ENCODE results near the gene ASPRV1. TPM values are rescaled to one million over a fixed set of nuclear protein-coding genes. Genes with fewer than 3 reads are reported as not detected.

Gene ASPRV1
- total RNA-seq, 1 donor from 2014 or later: 0.78 TPM

DNA sequence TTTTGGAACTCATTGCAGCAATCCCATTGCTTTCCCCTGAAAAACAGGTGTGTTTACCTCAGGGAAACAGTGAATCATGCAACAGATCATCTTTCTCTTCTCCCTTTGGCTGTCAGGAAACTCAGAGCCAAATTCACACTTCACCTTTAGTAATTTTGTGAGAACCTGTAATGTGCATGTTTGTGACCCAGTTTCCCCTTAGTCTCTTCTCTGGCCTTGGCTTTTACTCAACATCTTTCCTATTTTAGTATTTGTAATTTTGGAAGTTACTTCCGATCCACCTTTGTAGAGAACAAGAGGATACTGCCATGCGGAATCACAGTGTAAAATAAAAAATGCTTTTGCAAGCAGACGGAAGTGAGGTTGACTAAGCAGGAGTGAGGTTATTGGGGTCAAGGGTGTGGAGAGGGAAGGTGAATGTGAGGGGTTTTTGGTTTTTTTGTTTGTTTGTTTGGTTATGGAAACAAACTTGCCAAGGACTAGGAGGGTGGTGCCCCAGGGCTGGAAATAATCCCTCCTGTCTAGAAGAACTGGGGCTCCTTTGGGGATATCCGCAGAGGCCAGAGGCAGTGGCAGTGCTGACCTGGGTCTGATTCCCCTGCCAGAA is 14.0 kb downstream of the ASPRV1 start:
- intact Hi-C loops (cut with DNase I): no loop called here
- no peak for DNase-seq

DNA sequence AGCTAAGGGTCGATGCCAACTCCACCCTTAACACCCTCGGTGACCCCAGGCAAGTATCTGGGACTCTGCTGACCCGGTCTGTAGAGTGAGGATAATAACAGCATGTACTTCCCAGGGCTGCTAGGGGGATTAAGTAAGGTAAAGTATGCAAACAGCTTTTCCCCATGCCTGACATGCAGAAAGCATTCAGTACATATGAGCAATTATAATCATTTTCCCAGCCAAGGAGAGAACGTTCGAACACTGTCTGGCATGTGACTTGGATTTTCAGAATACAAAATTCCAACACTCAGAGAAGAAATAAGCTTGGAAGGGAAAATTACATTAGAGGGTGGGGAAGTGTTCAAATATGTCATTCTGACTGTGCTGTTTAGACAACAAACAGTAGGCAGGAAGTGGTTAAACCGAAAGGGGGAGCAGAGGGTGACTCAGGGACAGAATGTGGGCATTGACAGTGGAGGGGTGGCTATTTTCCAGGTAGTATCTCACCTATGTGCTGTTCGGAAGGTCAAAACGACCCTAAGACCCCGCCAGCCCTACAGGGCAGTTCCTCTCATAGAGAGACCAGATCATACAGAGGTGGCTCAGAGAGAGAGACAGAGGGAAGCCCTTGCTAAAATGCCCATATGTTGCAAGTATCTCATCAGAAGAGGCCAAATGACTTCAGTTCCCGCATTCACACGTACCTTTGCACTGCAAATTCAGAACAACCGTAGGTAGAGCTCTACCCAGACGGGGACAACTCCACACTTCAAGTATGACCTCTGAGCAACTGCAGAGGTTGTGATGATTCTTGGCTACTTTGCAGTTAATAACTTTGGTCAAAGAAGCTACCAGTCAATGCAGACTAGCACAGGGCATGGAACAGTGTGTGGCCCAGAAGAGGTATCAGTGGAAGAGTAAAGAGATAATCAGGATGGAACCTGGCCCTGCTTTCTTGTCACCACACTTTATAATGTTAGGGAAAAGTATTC is 14.8 kb downstream of the ASPRV1 start:
- ATAC-seq (ENCODE audit: poor library complexity) (peak; percentile 43), DNase-seq (no peak)
- intact Hi-C loops (cut with DNase I): no loop called here

More for the DNA sequence above, 14.0 kb downstream of the ASPRV1 start:
- no peak for ATAC-seq (ENCODE audit: poor library complexity)

DNA sequence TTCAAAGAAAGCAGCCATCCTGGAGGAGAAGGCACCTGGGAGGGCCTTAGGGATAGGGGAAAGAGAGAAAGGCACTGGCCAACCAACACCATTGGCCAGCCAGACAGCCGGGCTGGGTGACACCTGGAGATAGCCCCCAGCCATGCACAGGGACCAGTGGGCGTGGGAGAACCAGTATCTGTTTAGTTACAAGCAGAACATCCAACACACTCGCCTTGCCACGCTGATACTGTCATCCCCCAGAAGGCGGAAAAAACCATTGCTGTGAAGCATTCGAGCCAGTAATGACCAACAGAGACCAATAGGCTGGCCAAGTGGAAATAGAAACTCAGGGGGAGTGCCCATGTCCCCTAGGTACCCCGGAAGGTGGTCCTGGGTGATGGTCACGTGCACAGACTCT is 15.5 kb downstream of the ASPRV1 start:
- ATAC-seq (ENCODE audit: poor library complexity): no peak

DNA sequence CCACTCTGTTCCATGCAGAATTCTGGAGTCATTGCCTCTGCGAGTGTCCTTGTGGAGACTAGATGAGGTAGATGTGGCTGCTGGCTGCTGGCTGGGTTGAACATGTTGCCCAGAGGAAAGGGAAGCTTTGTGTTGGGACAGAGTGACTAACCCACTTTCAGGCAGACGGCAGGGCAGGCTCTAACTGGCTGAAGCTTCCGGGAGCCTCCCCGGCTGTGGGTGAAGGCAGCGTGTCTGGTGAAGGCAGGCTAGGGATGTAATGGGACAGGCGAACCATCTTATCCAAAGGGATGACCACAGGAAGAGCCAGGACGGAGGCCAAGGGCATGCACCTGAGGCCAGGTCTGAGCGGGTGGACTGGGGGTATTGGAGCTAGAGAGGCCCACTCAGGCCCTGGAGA is 16.0 kb downstream of the ASPRV1 start:
- peak; percentile 45 for ATAC-seq (ENCODE audit: poor library complexity)
- no peak for DNase-seq
- intact Hi-C loops (cut with DNase I): no loop called here

More for the DNA sequence above, 15.5 kb downstream of the ASPRV1 start:
- DNase-seq: no peak
- intact Hi-C loops (cut with DNase I): no loop called here

DNA sequence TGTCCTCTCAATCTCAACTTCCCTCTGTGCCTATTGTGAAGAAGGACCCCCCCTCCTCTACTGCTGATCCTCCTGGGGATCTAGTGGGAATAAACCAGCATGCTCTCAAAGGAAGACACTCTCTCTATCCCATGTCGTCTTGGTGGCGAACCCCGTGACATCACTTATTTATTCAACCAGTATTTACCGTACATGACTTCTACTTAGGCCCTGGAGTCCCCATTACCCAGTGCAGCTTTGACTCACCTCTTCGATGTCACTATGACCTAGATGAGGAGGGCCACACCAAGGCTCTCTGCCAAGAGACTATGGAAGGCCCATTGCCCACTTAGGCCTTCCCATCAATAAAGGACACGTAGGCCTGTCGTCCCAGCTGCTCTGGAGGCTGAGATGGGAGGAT is 16.7 kb downstream of the ASPRV1 start:
- intact Hi-C loops (cut with DNase I): no loop called here
- DNase-seq (no peak), ATAC-seq (ENCODE audit: poor library complexity) (no peak)

DNA sequence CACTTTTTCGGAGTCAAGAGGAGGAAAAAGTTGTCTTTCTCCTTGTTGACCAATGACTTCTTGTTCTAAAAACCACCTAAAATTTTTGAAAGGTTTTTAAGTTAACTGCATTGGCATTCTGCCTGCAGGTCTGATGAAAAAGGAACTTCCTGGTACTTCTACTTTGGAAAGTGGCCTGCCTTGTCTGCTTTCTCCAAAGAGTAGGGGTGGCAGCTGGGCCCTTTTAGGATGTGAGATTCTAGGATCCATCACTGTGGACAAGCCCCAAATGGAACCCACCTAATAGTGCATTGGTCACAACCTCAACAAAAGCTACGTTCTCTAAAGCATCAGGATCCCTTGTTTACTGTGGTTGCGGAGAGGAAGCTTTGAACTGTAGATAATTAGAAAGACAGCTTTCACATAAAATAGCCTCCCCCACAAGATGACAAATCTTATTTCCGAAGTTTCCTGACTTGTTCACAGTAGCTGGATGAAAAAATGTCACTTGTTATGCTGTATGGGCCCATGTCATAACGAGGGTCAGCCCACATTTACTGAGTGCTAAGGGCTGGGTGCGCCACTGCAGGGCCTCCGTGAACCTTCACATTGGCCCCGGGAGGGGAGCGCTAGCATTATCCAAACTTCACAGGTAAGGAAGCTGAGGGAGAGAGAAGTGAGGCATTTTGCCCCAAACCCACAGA is 17.4 kb downstream of the ASPRV1 start:
- no peak for DNase-seq
- intact Hi-C loops (cut with DNase I): no loop called here
- ATAC-seq (ENCODE audit: poor library complexity): no peak

DNA sequence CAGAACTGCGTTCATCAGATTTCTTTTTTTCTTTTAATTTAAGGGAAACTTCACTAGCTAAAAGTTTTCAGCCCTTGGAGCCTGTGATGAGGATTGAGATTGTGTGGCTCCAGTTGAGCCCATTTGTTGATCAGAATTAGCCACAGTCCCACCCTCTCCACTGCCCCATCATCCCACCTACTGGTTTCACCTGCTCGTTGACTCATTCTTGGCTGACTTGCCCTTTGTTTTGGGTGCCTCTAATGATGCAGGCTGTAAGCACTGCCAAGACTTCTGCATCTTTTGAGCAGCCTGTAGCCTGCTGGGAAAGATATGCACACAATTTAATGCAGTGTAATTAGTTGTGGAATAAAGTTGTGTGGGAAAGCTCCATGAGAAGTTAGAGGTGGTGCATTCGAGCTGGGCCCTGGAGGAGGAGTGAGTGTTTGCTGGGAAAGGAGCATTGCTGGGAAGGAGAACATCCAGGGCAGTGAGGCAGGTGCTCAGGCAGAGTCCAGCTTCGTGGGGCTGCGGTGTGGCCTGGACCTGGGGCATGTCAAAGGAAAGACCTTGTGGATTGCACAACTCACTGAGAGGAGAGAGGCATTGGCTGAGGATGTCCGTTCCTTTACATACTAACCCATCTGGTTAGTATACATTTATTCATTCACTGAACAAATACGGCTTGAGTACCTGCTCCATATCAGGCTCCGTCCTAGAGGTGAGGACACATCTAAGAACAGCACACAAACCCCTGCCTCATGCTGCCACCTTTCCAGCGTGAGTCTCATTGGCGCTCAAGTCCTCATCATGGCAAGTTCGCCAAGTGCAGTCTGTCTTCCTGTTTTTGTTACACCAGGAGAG is 18.2 kb downstream of the ASPRV1 start:
- intact Hi-C loops (cut with DNase I): no loop called here
- ATAC-seq (ENCODE audit: poor library complexity) (no peak), DNase-seq (no peak)

DNA sequence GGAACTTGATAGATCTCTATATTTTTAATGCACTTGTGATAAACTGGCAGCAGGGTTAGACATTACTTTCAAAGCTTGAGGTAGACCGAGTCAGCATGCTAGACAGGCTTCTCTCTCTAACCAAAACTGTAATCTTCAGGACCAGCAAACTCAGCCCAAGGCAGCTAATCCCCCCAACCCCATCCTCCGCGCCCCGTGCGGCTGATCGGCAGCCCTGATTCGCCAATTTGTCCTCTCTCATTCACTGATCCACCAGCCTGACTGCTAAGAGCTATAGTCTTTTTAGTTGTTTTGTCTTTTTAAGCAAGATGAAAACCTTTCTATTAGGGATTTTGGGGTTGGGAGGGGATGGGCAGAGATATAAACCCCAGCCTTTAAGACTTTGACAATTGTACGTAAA is 20.7 kb downstream of the ASPRV1 start:
- intact Hi-C loops (cut with DNase I): no loop called here
- no peak for DNase-seq
- ATAC-seq (ENCODE audit: poor library complexity): no peak

DNA sequence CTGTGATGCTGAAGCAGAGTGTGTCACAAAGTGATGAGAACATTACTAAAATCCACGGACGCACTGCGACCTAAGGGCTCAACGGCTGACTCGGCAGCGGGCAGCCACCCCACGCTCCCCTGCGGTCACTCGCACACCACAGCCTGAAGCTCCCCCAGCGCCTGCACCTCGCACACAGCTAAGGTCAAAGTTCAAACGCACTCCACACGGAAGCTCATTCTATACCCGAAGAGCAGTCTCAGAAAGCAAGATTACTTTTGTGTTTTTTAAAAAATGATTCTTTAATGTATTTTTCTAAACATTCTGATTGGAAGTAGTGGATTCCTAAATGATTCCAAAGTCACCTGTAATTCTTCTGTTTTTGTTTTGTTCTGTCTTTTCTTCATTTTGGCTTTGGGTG is 21.7 kb downstream of the ASPRV1 start:
- ATAC-seq (ENCODE audit: poor library complexity) (no peak), DNase-seq (no peak)
- intact Hi-C loops (cut with DNase I): no loop called here

DNA sequence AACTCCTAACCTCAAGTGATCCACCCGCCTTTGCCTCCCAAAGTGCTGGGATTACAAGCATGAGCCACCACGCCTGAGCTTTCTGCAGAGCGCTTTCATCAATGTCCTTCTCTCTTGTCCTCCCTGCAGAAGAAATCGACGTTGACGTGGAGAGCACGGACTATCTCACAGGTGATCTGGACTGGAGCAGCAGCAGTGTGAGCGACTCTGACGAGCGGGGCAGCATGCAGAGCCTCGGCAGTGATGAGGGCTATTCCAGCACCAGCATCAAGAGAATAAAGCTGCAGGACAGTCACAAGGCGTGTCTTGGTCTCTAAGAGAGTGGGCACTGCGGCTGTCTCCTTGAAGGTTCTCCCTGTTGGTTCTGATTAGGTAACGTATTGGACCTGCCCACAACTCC is 23.5 kb downstream of the ASPRV1 start:
- DNase-seq (no peak), ATAC-seq (ENCODE audit: poor library complexity) (no peak)
- intact Hi-C loops (cut with DNase I): no loop called here

DNA sequence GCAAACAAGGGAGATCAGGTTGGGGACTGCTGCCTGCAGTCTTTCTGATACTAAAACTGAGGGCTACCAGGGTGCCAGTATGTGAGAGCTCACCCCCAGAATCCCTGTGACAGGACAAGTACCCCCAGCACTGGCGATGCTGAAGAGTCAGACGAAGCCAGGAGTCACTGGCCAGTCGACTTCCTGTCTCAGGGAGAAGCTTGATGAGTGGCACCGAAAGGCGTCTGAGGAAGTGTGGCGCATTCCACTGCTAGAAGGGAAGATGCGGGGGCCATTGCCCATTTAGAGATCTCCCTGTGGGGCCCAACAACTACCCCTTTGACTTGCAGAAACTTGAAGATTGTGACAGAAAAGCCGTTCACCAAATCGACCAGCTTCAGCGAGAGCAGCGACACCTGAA is 24.5 kb downstream of the ASPRV1 start:
- intact Hi-C loops (cut with DNase I): no loop called here
- DNase-seq: no peak
- no peak for ATAC-seq (ENCODE audit: poor library complexity)

DNA sequence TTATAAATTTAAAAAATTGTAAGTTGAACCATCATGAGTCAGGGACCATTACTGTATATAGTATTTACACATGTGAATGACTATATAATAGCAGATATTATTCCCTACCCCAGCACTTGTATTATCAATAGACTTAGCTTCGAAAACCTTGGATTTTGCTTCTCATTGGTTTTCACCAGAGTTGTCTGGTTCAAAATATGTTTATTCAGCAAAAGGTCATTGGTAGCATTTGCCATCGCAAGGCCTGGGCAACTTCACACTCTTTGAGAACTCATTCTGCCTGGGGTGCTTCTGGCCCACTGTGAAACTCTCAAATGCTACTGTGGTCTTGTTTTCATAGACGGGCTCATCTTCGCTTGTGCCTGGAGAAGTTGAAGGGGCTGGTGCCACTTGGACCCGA is 26.4 kb downstream of the ASPRV1 start:
- no peak for DNase-seq
- ATAC-seq (ENCODE audit: poor library complexity): no peak
- intact Hi-C loops (cut with DNase I): no loop called here

DNA sequence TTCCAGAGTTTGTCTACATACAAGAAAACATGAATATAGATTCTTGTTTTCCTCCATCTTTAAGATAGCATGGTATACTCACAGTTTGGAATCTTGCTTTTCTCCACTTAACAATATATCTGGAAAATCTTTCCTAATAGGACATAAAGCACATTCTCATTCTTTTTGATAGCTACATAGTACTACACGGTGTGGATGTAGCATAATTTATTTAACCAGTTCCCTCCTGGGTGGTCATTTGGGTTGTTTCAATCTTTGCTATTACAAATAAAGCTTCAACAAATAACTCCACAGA is 26.9 kb downstream of the ASPRV1 start:
- intact Hi-C loops (cut with DNase I): no loop called here
- DNase-seq: no peak
- ATAC-seq (ENCODE audit: poor library complexity): no peak

DNA sequence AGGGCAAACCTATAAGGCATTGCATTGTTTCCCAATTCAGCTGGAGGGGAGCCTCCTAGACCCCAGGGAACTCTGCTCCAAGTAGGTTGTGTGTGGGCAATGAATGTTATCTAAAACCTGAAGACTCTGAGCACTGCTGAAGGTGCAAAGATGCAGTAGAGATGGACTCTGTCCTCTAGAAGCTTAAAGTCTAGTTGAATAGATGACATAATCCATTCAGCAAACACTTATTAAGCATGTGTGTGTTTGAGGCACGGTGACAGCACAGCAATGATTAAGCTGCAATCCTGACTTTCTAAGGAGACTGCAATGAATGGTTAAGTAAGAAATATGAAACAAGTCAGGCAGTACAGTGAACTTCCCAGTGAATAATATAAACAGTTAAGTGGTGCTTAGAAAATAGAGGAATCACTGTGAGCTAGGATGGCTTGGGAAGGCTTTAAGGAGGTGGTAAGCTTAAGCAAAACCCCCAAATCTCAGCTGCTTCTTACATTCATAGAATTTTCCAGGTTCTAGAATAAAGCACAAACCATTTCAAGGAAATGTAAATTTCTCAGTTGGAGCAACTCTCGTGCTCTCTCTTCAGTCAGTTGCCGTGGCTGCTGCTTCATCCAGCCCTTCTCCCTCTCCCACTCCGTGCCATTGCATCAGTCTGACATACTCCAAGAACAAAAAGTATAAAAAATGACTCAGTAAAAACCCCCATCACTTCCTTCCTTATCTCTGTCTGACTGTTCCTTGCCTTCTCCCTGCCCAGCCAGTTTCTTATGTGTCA is 27.4 kb downstream of the ASPRV1 start:
- DNase-seq: no peak
- ATAC-seq (ENCODE audit: poor library complexity): peak; percentile 55
- intact Hi-C loops (cut with DNase I): no loop called here

DNA sequence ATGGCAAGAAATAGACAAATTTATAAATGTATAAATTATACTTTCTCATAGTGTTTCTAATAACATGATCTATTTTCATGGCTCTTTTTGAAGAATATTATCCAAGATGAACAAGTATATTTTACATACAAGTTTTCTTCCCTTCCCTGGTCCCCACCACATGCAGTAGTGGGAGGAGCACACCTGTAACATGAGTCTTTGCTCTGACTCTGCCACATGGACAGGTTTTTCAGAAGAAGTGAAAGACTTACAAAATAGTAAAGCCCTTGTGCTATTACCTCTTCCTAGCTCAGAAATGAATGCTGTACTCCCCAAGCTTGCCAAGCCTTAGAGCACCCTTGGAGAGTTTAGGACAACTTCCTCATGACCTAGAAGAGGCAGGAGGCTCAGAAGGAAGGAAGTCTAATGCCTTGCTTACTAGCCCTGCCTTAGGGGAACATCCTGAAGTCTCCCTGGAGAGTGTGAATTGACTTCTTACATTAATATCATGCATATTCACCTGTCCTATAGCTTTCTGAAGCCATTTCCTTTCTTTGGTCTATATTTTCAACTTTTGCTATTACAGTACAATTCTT is 28.1 kb downstream of the ASPRV1 start:
- intact Hi-C loops (cut with DNase I): no loop called here
- no peak for DNase-seq
- ATAC-seq (ENCODE audit: poor library complexity): peak; percentile 59

DNA sequence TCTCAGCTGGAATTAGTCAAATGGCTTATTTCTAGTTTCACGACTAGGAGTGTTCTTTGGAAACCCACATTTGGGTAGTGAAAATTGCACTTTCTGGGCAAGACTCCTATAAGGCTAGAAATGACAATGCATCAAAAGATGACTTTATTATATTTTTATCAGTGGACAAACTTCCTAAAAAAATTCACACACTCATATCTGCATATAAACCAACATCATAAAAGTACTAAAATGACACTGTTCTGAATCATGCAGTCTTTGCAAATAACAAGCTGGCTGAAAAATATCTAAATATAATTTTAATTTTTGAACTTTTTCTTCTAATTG is 28.9 kb downstream of the ASPRV1 start:
- DNase-seq: no peak
- intact Hi-C loops (cut with DNase I): no loop called here
- no peak for ATAC-seq (ENCODE audit: poor library complexity)

DNA sequence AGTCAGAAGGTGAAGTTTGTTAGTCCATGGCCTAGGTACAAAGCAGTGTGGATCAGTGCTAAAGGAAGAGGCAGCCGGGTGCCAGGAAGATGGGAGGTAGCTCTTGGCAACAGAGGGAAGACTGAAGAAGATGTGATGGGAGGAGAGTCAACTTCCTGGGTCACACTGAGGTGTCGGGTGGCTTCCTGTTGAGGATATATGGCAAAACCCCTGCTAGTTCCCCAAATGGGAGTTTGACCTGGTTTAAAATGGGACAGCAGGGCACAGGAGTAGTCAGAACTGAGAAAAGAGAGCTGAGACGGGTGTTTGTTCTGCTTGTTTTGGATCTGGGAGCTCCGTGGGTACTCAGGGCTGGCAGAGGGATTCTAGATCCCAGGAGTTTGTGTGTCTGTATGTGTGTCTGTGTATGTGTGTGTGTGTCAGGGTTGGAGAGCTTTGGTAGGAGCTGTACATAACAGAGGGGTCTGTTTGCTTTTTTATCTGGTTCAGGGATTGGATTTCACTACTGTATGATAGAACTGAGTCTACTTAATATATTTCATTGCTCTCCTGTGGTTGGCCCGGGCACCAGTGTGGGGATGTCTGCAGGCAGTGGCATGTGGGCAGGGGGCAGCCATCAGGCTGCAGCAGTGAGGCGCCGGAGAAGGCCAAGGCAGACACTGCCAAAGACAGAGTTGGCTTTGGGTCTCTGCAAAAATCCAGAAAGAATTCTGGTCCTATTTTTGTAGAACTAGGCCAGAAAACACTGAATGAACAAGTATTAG is 29.4 kb downstream of the ASPRV1 start:
- no peak for ATAC-seq (ENCODE audit: poor library complexity)
- intact Hi-C loops (cut with DNase I): no loop called here
- DNase-seq: no peak
